HG03565 (cell line): ENCODE measurements around the gene ZNF300.
"Not testable (repeated sequence)": the region's sequence is repeated elsewhere in the genome, so short reads cannot be mapped to it uniquely, and the experiment has no call there.

Experiments used
- ATAC-seq: cut with Tn5 transposase; IDR thresholded peaks from one replicate; pipeline ENCODE4 v1.9.1; 2021; ENCODE audit warnings: mild to moderate bottlenecking, moderate library complexity; ENCODE audit not compliant: unreplicated experiment

ZNF300 gene

GRCh38 chr5:150846308-150846653 lies 58.5 kb downstream of the ZNF300 start, which contains the start of gene IRGM:
Gene IRGM (plus strand): TSS chr5:150846521. CDS start chr5:150848124, 1,603 bp downstream.
- not testable (repeated sequence) for ATAC-seq

DNA sequence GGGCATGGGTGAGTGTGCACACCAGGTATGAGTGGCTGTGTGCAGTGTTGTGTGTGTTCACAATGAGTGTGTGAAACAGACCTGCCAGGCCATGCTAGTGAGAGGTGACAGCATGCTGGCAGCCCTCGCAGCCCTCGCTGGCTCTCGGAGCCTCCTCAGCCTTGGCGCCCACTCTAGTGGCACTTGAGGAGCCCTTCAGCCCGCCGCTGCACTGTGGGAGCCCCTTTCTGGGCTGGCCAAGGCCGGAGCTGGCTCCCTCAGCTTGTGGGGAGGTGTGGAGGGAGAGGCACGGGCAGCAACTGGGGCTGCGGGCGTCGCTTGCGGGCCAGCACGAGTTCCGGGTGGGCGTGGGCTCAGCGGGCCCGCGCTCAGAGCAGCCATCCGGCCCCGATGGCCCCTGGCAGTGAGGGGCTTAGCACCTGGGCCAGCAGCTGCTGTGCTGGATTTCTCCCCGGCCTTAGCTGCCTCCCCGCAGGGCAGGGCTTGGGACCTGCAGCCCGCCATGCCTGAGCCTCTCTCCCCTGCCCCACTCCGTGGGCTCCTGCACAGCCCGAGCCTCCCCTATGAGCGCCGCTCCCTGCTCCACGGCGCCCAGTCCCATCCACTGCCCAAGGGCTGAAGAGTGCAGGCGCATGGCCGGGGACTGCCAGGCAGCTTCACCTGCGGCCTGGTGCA lies 59.5 kb downstream of the ZNF300 start:
- not testable (repeated sequence) for ATAC-seq
